SK-N-SH (cell line): Measurements from ENCODE around the gene TRIM29. TPM values are rescaled to one million over a fixed set of nuclear protein-coding genes. Genes with fewer than 3 reads are reported as not detected.

ENCODE experiments used
- CTCF ChIA-PET: fragments of 300-600, 350-600 bp; formaldehyde crosslinking; extraction: SDS; loops from one replicate; lab custom pipeline; 2021; lab: Yijun Ruan, JAX
- POLR2A ChIA-PET: fragments of 350-600 bp; sonication (Branson Sonifier 250); formaldehyde crosslinking; extraction: SDS; loops from one replicate; lab custom pipeline; 2020; ENCODE audit warnings: antibody characterized with exemption, inconsistent platforms; lab: Yijun Ruan, JAX
- DNase-seq: peaks from one replicate; pipeline ENCODE4 v3.0.0; 2012
- H2AFZ ChIP-seq: fragments of 200-600 bp; sonication (generic); 2 replicates; pipeline ENCODE4 v1.8.1; 2016; ENCODE audit warnings: antibody characterized with exemption, mild to moderate bottlenecking, low read depth
- H3F3A ChIP-seq: fragments of 200-600 bp; sonication (generic); replicated peaks from 2 replicates; pipeline ENCODE3; 2016; ENCODE audit warnings: antibody characterized with exemption, mild to moderate bottlenecking; ENCODE audit not compliant: insufficient read depth
- H3K27ac ChIP-seq, 2 experiments: fragments of 200-500 bp in 1 of 2; fragments of 200-600 bp in 1 of 2; sonication (Bioruptor generic) in 1 of 2; sonication (generic), shearing (Covaris generic) in 1 of 2; 2 replicates each; pipeline versions ENCODE4 v1.5.1 to v1.6.1; 2014 to 2016; ENCODE audit warnings: low read depth in 2 of 2, inconsistent platforms in 1 of 2, low read length in 1 of 2, mild to moderate bottlenecking in 1 of 2, mixed read lengths in 1 of 2
- H3K27me3 ChIP-seq: fragments of 200-600 bp; sonication (generic), shearing (Covaris generic); 2 replicates; pipeline ENCODE4 v1.6.1; 2016; ENCODE audit warnings: mixed run types; ENCODE audit not compliant: insufficient read depth
- H3K36me3 ChIP-seq, 2 experiments: fragments of 200-500 bp in 1 of 2; fragments of 200-600 bp in 1 of 2; sonication (Bioruptor generic) in 1 of 2; sonication (generic) in 1 of 2; replicated peaks in 1 of 2; 2 replicates each; pipeline versions ENCODE3 to v1.5.1; 2014 to 2016; ENCODE audit warnings: low read length in 1 of 2, mild to moderate bottlenecking in 1 of 2; ENCODE audit not compliant: insufficient read depth in 2 of 2, control insufficient read depth in 1 of 2
- H3K4me1 ChIP-seq, 2 experiments: fragments of 200-500 bp in 1 of 2; fragments of 200-600 bp in 1 of 2; sonication (Bioruptor generic) in 1 of 2; sonication (generic), shearing (Covaris generic) in 1 of 2; 2 replicates each; pipeline versions ENCODE4 v1.5.1 to v1.6.1; 2014 to 2016; ENCODE audit warnings: low read depth in 1 of 2, low read length in 1 of 2, mixed run types in 1 of 2; ENCODE audit not compliant: insufficient read depth in 2 of 2, control insufficient read depth in 1 of 2
- H3K4me2 ChIP-seq: fragments of 200-600 bp; sonication (generic), shearing (Covaris generic); 2 replicates; pipeline ENCODE4 v1.6.1; 2017; ENCODE audit warnings: mixed run types
- H3K4me3 ChIP-seq, 2 experiments: fragments of 200-500 bp in 1 of 2; fragments of 200-600 bp in 1 of 2; sonication (Bioruptor generic) in 1 of 2; sonication (generic), shearing (Covaris generic) in 1 of 2; 2 replicates each; pipeline versions ENCODE4 v1.5.1 to v1.8.1; 2014 to 2016; ENCODE audit warnings: low read depth in 2 of 2, inconsistent platforms in 1 of 2, low read length in 1 of 2, mild to moderate bottlenecking in 1 of 2, mixed read lengths in 1 of 2, moderate library complexity in 1 of 2
- H3K79me2 ChIP-seq: fragments of 200-600 bp; sonication (generic); 2 replicates; pipeline ENCODE4 v1.8.1; 2017; ENCODE audit warnings: mild to moderate bottlenecking; ENCODE audit not compliant: insufficient read depth
- H3K9ac ChIP-seq: fragments of 200-600 bp; sonication (generic); 2 replicates; pipeline ENCODE4 v1.6.1; 2017; ENCODE audit warnings: mixed run types
- H3K9me2 ChIP-seq: fragments of 200-600 bp; sonication (generic); 2 replicates; pipeline ENCODE4 v1.6.1; 2017; ENCODE audit warnings: mixed run types
- H3K9me3 ChIP-seq: fragments of 200-600 bp; sonication (generic); 2 replicates; pipeline ENCODE4 v1.6.1; 2017; ENCODE audit warnings: mixed run types, mild to moderate bottlenecking, moderate library complexity
- H4K20me1 ChIP-seq: fragments of 200-600 bp; sonication (generic); 2 replicates; pipeline ENCODE4 v1.6.1; 2017; ENCODE audit warnings: mild to moderate bottlenecking, mixed run types; ENCODE audit not compliant: insufficient read depth
- CHD2 ChIP-seq: fragments of 150-350 bp; IDR thresholded peaks from 2 replicates; pipeline ENCODE4 v1.6.1; 2018; ENCODE audit warnings: low read length; ENCODE audit not compliant: partially characterized antibody
- ELF1 ChIP-seq: IDR thresholded peaks from 2 replicates; pipeline ENCODE4 v1.4.0; 2012
- EP300 ChIP-seq, 2 experiments: IDR thresholded peaks; 2 replicates each; pipeline versions ENCODE4 v1.4.0 to v1.6.1; 2012; ENCODE audit warnings: borderline replicate concordance in 1 of 2, low read depth in 1 of 2, low read length in 1 of 2
- FOSL2 ChIP-seq: IDR thresholded peaks from 2 replicates; pipeline ENCODE4 v1.4.0; 2012; ENCODE audit warnings: low read depth, mild to moderate bottlenecking, moderate library complexity, borderline replicate concordance
- FOXJ3 ChIP-seq: sonication (generic); formaldehyde crosslinking; IDR thresholded peaks from 2 replicates; pipeline ENCODE4 v1.5.1; 2020; ENCODE audit warnings: mild to moderate bottlenecking, missing genetic modification reagents
- JUND ChIP-seq: IDR thresholded peaks from 2 replicates; pipeline ENCODE4 v1.4.0; 2012
- MXI1 ChIP-seq: IDR thresholded peaks from 2 replicates; pipeline ENCODE4 v1.6.1; 2012; ENCODE audit warnings: mild to moderate bottlenecking, low read depth, low read length, improper control_type of control experiment
- NFIC ChIP-seq: IDR thresholded peaks from 2 replicates; pipeline ENCODE4 v1.4.0; 2012; ENCODE audit warnings: borderline replicate concordance
- PBX3 ChIP-seq: IDR thresholded peaks from 2 replicates; pipeline ENCODE4; 2012
- POLR2AphosphoS5 ChIP-seq: IDR thresholded peaks from 2 replicates; pipeline ENCODE4 v1.6.1; 2012; ENCODE audit warnings: low read depth, low read length
- RAD21 ChIP-seq: IDR thresholded peaks from 2 replicates; pipeline ENCODE4 v1.6.1; 2012; ENCODE audit warnings: mild to moderate bottlenecking, low read length
- REST ChIP-seq: IDR thresholded peaks from 2 replicates; pipeline ENCODE4 v1.6.1; 2012; ENCODE audit warnings: mild to moderate bottlenecking, low read depth, low read length, moderate library complexity
- RFX5 ChIP-seq: IDR thresholded peaks from 2 replicates; pipeline ENCODE4 v1.6.1; 2012; ENCODE audit warnings: mild to moderate bottlenecking, improper control_type of control experiment, low read length
- TEAD4 ChIP-seq: IDR thresholded peaks from 2 replicates; pipeline ENCODE4 v1.4.0; 2012; ENCODE audit warnings: mild to moderate bottlenecking, borderline replicate concordance; ENCODE audit not compliant: insufficient read depth
- USF1 ChIP-seq: IDR thresholded peaks from 2 replicates; pipeline ENCODE4 v1.4.0; 2012; ENCODE audit warnings: low read depth, borderline replicate concordance
- USF2 ChIP-seq: fragments of 150-350 bp; IDR thresholded peaks from 2 replicates; pipeline ENCODE4 v1.6.1; 2017; ENCODE audit warnings: antibody characterized with exemption, low read length, low read depth, borderline replicate concordance
- YY1 ChIP-seq: IDR thresholded peaks from 2 replicates; pipeline ENCODE4 v1.4.0; 2012; ENCODE audit warnings: low read depth, mild to moderate bottlenecking
- ZBTB33 ChIP-seq: IDR thresholded peaks from 2 replicates; pipeline ENCODE4 v1.4.0; 2012; ENCODE audit warnings: low read depth, borderline replicate concordance
- WGBS: methylation state at CpG from one replicate; pipeline ENCODE4 v1.1.6; 2017; ENCODE audit warnings: low lambda C conversion rate; 5-methylcytosine and 5-hydroxymethylcytosine counted together
- polyA plus RNA-seq, 3 experiments: library from polyadenylated mRNA; depleted of rRNA; stranded (reverse); fragments of >200 nt; gene quantifications; 2 replicates each; pipeline ENCODE4 v1.2.3, GENCODE V29; 2012

TRIM29 gene
- polyA plus RNA-seq, 1 of the 3 experiments (the other 2 are of a cell fraction), result 0.03 TPM

DNA sequence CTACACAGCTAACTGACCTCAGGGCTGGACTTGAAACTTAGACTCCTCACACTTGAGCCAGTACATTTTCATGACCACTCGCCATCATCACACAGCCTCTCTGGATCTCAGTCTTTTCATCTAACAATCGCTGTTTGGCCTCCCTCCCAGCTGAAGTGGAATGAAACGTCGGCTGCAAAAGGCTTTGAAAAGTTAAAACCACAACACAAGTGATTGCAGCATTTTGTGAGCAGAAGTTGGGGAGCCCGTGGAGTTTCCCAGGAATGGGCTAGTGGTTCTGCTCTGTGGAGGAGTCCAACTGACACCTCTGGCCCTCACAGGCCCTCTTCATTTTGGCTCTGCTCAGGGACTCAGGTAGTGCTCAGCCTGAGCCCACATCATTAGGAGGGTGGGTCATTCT is 35.9 kb upstream of the TRIM29 start:
- DNase-seq, result no peak
- CTCF ChIA-PET, result interaction anchor here (1.2 to 12.7 kb wide), 7 partner anchors 11 to 126 kb away, joined by 3 to 400 read pairs (median 4); partner anchors contain the start of gene TRIM29
- peaks cover 0 to 13% of the 10 kb centered on the region in 2 experiments; a peak in 1 of 4 replicates for H3K4me1 ChIP-seq
- H4K20me1 ChIP-seq, result no peaks in the 10 kb centered on the region
- no peak overlapping the region for H3K4me2 ChIP-seq
- no peaks in the 10 kb centered on the region for H3F3A ChIP-seq
- H3K9me3 ChIP-seq, result no peaks in the 10 kb centered on the region
- H3K9me2 ChIP-seq, result no peaks in the 10 kb centered on the region
- POLR2A ChIA-PET, result no interaction called here
- no peak overlapping the region for H3K9ac ChIP-seq
- no peaks in the 10 kb centered on the region for H3K36me3 ChIP-seq
- no peak overlapping the region for H2AFZ ChIP-seq
- TF ChIP-seq REST (no peak), RFX5 (no peak), YY1 (no peak), FOXJ3 (CRISPR knock-in tag) (no peak), EP300 (IDR thresholded peaks at IDR 0.05; ENCODE audit: borderline replicate concordance in 1 of 2, low read depth in 1 of 2, low read length in 1 of 2) (no peak), FOSL2 (no peak), JUND (no peak), POLR2AphosphoS5 (no peak), PBX3 (no peak), ZBTB33 (no peak), MXI1 (no peak), USF2 (no peak), NFIC (no peak), RAD21 (no peak), CHD2 (no peak), TEAD4 (no peak), ELF1 (no peak), USF1 (no peak)
- WGBS, result 61% methylated on average over 5 of the region's 5 CpGs
- no peaks in the 10 kb centered on the region for H3K79me2 ChIP-seq
- H3K4me3 ChIP-seq, result no peak overlapping the region
- no peak overlapping the region for H3K27ac ChIP-seq
- peaks cover 25% of the 10 kb centered on the region; the same call in 1 of the 2 replicates for H3K27me3 ChIP-seq
